ENCODE measurements around the gene DPP4. TPM values are rescaled to one million over a fixed set of nuclear protein-coding genes. Genes with fewer than 3 reads are reported as not detected.

The DPP4 gene
- 1 to 10 TPM; 2.5 to 6.0 (median 4.3) TPM for polyA plus RNA-seq

DNA sequence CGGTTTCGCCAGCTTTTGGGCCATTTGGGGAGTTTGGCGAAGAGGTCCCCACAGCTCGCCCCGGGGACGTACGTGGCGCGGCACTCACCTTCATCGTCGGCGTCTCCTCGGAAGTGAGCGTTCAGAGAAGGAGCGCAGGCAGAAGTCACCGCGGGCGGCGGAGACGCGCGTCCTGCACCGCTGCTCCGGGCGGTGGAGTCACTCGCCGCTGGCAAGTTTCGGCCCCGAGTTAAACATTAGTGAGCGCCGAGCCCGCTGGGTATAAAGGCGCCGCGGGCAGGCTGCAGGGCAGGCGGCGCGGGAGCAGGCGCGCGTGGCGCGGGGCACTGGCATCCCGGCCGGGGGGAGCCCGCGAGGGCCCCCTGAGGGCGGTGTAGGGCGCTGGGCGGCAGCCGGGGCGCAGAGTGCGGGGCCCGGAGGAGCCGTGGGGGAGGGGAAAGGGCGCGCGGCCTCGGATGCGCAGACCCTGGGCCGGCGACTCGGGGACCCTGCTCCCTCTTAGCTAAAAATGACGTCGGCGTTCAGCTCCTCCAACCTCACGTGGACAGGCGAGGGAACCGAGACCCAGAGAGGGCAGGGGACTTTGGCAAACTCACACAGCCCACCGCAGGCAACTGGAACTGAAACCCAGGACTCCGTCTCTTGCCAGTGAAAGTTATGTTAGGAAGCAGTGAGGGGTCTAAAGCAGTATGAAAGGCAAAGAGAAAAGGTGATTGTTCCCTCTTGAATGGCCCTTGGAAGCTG lies at the start of gene DPP4:
TSS of gene DPP4 (minus strand) at position 328 of the 744 bp plus-strand sequence. CDS start at position 94, 234 bp downstream.
- H3K4me3 Mint-ChIP-seq, result peak within 1 kb of the TSS; percentile 72 to 92 (median 82)
- peak; percentile 7 to 25 (median 20) for DNase-seq
- peaks cover 5 to 10% of the 10 kb centered on the region in 2 donors for H3K4me1 Mint-ChIP-seq
- H3K27me3 Mint-ChIP-seq (ENCODE audit: low read depth in 3 of 3), result peaks cover 5 to 28% (median 7%) of the 10 kb centered on the region in 3 donors
- peaks cover under 1 to 15% (median 5%) of the 10 kb centered on the region in 6 donors for H3K9me3 Mint-ChIP-seq
- no peak within 1 kb of the TSS for H3K27ac Mint-ChIP-seq
- H3K36me3 Mint-ChIP-seq, result no peaks in the 10 kb centered on the region

DNA sequence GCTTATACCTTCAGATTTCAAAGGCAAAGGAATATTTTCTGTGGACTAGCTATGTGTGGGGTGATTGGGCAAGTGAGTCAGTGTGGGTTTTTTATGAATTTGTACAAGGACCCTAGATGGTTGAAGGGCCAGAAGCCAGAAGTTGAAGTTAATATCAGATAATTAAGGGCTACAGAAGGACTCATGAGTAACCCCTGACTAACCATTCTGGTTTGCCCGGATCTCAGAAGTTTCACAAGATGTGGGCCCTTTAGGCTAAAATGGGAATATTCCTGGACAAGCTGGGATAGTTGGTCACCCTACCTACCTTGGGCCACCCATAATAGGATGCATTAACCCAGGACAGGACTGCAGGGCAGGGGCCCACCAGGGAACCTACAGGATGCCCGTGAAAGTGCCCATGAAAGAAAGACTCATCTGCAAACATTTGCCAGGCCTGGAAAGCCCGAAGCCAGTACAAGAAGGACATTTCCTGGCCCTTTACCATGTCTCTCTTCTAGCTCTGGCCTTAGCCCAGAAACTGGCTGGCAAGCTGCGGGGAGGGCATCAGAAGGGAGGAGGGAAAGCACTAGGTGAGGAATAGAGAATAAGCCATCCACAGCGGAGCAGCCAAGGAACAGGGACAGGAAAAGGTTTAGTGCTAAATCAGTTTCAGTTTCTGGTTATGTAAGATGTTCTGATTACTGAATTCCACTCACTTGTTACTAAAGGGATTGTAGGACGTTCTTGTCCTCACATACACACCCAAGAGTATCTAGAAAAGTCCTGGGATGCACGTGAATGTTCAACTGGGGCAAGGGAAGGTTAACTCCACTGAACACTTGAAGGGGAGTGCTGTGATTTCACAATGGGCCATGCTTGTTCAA lies 44.4 kb upstream of the DPP4 start:
- Mint-ChIP-seq H3K27ac (no peak overlapping the region), H3K4me3 (no peak overlapping the region), H3K27me3 (ENCODE audit: low read depth in 3 of 3) (no peaks in the 10 kb centered on the region)

DNA sequence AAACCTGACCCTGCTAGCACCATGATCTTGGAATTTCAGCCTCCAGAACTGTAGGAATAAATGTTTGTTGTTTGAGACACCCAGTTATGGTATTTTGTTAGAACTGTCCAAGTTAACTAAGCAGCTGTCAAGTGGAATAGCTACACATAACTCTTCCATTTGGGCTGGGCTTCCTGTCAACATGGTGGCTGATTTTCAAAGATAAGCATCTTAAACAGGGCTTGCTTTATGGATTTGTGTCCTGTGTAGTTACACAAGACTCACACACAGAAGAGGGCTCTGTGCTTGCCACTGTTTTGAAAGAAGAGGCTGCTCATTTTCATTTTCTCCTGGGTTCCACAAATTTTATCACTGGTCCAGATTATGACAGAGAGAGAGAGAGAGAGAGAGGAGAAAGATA lies 42.3 kb upstream of the DPP4 start:
- no peak for DNase-seq
- no peak overlapping the region for H3K4me3 Mint-ChIP-seq
- H3K4me1 Mint-ChIP-seq, result no peaks in the 10 kb centered on the region
- H3K27ac Mint-ChIP-seq, result no peak overlapping the region
- no peaks in the 10 kb centered on the region for H3K27me3 Mint-ChIP-seq (ENCODE audit: low read depth in 3 of 3)
- peaks cover 0 to 3% (median 0%) of the 10 kb centered on the region in 6 donors for H3K9me3 Mint-ChIP-seq
- no peaks in the 10 kb centered on the region for H3K36me3 Mint-ChIP-seq

More for the DNA sequence above, 44.4 kb upstream of the DPP4 start:
- H3K4me1 Mint-ChIP-seq, result no peaks in the 10 kb centered on the region
- DNase-seq, result no peak
- peaks cover 0 to 3% (median 0%) of the 10 kb centered on the region in 6 donors for H3K9me3 Mint-ChIP-seq
- no peaks in the 10 kb centered on the region for H3K36me3 Mint-ChIP-seq

DNA sequence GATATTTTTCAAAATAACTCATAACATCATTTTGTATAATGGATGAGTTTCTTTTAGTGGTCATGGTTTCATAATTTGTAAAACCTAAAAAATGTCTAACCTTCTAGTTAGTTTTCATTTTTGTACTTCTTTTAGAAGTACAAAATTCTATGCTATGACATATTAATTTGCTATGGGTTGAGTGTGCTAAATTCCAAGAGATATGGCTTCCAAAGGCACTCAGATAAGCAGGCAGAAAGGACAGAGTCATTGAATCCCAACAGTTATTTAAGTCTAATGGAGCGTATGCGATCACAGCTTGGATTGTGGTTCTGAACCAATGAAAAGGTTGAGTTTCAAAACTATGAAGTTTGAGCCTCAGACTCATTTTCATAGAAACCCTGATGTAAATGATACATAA lies 41.1 kb upstream of the DPP4 start:
- Mint-ChIP-seq H3K9me3 (peaks cover 0 to 3% (median 0%) of the 10 kb centered on the region in 6 donors), H3K27me3 (ENCODE audit: low read depth in 3 of 3) (no peaks in the 10 kb centered on the region), H3K36me3 (no peaks in the 10 kb centered on the region), H3K4me1 (no peaks in the 10 kb centered on the region), H3K27ac (no peak overlapping the region), H3K4me3 (no peak overlapping the region)
- no peak for DNase-seq

DNA sequence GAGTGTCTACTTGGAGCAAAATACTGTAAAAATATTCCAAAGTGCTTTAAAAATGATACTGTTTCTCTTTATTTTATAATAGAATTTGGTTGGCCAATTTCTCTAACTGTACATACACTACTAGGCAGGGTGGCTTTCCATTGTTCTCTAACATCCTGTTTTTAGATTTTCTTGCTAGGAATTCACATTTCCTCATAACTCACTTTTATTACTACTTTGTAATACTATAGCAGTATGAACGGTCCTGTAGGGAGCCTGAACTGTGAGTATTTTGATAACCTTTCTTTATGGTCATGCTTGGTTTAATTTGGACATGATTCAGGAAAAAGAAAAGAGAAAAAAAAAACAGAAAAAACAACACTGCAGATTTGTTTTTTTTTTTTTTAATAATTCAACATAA lies 40.3 kb upstream of the DPP4 start:
- H3K9me3 Mint-ChIP-seq, result peaks cover 0 to 3% (median 0%) of the 10 kb centered on the region in 6 donors
- DNase-seq, result no peak
- H3K27ac Mint-ChIP-seq, result no peak overlapping the region
- H3K36me3 Mint-ChIP-seq, result no peaks in the 10 kb centered on the region
- no peaks in the 10 kb centered on the region for H3K4me1 Mint-ChIP-seq
- H3K4me3 Mint-ChIP-seq, result no peak overlapping the region
- no peaks in the 10 kb centered on the region for H3K27me3 Mint-ChIP-seq (ENCODE audit: low read depth in 3 of 3)

DNA sequence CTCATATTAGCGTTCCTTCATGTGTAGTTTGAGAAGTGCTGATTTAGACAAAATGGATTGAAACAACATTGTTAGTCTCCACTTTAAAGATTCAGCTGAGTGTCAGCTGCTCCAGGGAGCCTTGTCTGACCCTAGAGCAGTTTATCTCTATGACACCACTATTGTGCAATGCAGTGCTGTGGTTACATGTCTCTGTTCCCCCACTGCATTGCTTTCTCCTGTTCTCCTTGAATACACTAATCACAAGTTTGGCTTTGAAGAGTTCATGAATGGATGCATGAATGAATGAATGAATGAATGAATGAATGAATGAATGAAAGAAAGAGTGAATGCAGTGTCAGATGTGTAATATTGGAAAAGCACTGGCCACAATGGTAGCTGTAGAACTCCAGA lies 39.8 kb upstream of the DPP4 start:
- no peaks in the 10 kb centered on the region for H3K27me3 Mint-ChIP-seq (ENCODE audit: low read depth in 3 of 3)
- DNase-seq, result no peak
- H3K4me1 Mint-ChIP-seq, result no peaks in the 10 kb centered on the region
- H3K9me3 Mint-ChIP-seq, result peaks cover 0 to 3% (median 0%) of the 10 kb centered on the region in 6 donors
- no peak overlapping the region for H3K27ac Mint-ChIP-seq
- no peaks in the 10 kb centered on the region for H3K36me3 Mint-ChIP-seq
- H3K4me3 Mint-ChIP-seq, result no peak overlapping the region

DNA sequence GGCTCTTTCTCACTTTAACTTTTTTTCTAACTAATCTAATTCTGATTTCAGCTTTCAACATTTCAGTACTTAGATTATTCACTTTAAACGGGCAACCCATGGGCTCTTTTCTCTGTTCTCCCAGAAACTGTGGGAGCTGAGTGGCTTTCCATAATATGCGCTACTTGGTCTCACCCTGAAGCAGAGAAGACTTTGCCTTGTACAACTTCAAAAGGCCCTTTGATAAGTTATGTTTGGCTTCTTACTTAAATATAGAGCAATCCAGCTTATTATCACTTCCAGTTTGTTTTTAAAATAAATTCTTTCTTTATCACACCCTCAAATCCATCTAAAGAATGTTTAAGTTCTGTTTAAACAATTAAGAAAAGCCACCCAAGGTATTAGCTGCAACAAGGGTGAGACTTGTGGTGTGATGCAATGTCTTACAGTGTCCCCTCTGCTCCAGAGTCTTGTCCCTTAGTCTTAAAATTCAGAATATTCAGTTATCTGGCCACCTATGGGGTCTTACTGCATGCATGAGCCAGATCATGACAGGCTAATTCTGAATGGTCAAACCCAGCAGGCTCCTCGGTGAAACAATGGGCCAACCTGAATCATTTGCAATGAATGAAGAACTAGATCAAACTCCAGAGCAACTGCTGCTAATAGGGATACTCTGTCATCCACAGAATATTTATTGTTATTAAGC lies 39.2 kb upstream of the DPP4 start:
- H3K36me3 Mint-ChIP-seq, result no peaks in the 10 kb centered on the region
- no peaks in the 10 kb centered on the region for H3K27me3 Mint-ChIP-seq (ENCODE audit: low read depth in 3 of 3)
- DNase-seq, result no peak
- H3K9me3 Mint-ChIP-seq, result peaks cover 0 to 3% (median 0%) of the 10 kb centered on the region in 6 donors
- no peak overlapping the region for H3K4me3 Mint-ChIP-seq
- H3K4me1 Mint-ChIP-seq, result no peaks in the 10 kb centered on the region
- no peak overlapping the region for H3K27ac Mint-ChIP-seq

DNA sequence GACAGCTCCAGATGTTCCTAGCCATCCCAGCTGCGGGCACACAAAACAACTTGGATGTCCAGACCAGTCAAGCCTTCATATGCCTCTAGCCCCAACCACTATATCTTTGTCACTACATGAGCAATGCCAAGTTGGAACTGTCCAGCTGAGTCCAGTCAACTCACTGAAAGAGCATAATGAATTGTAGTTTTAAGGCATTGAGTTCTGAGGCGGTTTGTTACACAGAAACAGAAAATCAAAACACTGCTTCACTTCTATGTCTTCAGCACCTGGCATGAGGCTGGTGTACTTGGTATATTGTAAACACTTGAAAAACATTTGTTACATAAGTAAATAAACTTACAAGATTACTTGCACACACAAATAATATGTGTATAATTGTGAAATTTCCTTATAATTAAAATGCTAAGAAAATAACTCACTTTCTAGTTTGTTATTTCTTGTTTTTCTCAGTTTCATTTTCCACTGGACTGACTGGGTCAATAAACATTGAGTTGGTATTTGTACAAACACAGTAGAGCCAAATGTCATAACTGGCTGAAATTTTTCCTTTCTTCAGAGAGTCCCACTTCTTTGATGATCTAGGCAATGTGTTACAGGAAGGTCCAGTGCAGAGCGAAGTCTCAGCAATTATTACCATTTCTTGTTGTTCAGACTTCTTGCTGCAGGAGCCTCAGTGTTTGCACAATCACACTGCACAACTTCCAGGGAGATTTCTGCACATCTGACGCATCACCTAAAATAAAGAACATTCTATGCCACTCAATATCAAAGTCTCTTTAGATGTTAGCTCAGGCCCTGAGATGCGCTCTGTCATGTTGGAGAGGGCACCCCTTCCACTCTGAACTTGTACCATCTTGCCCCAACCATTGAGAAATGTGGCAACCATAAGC lies 38.2 kb upstream of the DPP4 start:
- H3K36me3 Mint-ChIP-seq, result no peaks in the 10 kb centered on the region
- no peaks in the 10 kb centered on the region for H3K4me1 Mint-ChIP-seq
- H3K27me3 Mint-ChIP-seq (ENCODE audit: low read depth in 3 of 3), result no peaks in the 10 kb centered on the region
- peaks cover 0 to 3% (median 0%) of the 10 kb centered on the region in 6 donors for H3K9me3 Mint-ChIP-seq
- H3K4me3 Mint-ChIP-seq, result no peak overlapping the region
- no peak for DNase-seq
- H3K27ac Mint-ChIP-seq, result no peak overlapping the region

DNA sequence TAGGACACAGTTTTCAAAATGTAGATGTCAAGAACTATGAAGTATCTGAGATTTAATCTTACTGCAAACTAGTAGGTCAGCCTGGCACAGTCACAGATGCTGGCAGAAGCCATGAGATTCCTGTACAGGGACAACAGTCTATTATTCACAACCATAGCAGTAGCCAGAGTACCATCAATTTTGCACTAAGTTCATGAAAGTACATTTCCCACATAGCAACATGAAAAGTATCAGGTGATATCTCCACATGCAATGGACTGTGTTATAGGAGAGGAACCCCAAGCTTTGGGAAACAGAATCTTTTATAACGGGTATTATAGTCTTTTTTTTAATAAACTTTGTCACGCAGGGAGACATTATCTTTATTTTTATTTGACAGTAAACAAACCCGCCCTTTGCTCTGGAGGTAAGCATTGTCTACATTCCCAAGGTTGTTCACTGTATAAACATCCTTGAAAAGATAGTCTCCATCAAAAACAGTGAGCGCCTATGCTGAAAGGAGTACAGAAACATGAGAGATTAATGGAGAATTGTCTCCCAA lies 33.4 kb upstream of the DPP4 start:
- no peak overlapping the region for H3K27ac Mint-ChIP-seq
- no peaks in the 10 kb centered on the region for H3K27me3 Mint-ChIP-seq (ENCODE audit: low read depth in 3 of 3)
- H3K36me3 Mint-ChIP-seq, result no peaks in the 10 kb centered on the region
- no peak for DNase-seq
- H3K4me1 Mint-ChIP-seq, result no peaks in the 10 kb centered on the region
- H3K9me3 Mint-ChIP-seq, result no peaks in the 10 kb centered on the region
- H3K4me3 Mint-ChIP-seq, result no peak overlapping the region

DNA sequence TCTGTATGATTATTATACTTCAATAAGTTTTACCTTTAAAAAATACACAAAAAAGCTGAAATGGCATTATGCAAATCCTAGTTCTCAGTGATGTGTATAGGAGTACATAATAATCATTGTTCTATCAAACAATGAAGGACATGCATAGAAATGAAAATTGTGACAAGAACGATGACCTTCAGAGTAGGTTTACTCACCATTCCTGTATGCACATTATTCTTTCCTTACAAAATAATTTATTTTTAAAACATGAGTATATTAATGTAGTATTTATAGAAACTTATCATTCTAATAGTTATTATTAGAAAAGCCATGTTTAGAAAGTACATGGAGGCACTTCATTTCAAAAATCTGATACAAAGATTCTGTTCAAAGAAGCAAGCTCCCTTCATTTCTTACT lies 32.7 kb upstream of the DPP4 start:
- H3K36me3 Mint-ChIP-seq, result no peaks in the 10 kb centered on the region
- no peaks in the 10 kb centered on the region for H3K9me3 Mint-ChIP-seq
- no peaks in the 10 kb centered on the region for H3K4me1 Mint-ChIP-seq
- no peaks in the 10 kb centered on the region for H3K27me3 Mint-ChIP-seq (ENCODE audit: low read depth in 3 of 3)
- H3K4me3 Mint-ChIP-seq, result no peak overlapping the region
- DNase-seq, result no peak
- H3K27ac Mint-ChIP-seq, result no peak overlapping the region

DNA sequence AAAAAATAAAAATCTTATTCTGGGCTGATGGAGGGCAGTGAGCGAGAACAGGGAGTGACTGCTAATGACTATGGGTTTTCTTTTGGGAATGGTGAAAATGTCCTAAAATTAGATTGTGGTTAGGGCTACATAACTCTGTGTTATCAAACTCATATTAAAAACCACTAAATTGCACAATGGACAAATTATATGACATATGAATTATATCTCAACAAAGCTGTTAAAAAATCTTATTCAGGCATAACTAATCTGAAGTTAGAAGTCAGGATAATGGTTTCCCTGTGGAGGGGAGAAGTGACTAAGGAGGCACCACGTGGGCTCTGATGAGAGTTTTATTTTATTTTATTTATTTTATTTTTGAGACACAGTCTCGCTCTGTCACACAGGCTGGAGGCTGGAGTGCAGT lies 32.1 kb upstream of the DPP4 start:
- no peaks in the 10 kb centered on the region for H3K36me3 Mint-ChIP-seq
- no peak overlapping the region for H3K4me3 Mint-ChIP-seq
- H3K9me3 Mint-ChIP-seq, result peaks cover 0 to under 1% (median 0%) of the 10 kb centered on the region in 6 donors
- no peak for DNase-seq
- no peaks in the 10 kb centered on the region for H3K4me1 Mint-ChIP-seq
- no peaks in the 10 kb centered on the region for H3K27me3 Mint-ChIP-seq (ENCODE audit: low read depth in 3 of 3)
- no peak overlapping the region for H3K27ac Mint-ChIP-seq

DNA sequence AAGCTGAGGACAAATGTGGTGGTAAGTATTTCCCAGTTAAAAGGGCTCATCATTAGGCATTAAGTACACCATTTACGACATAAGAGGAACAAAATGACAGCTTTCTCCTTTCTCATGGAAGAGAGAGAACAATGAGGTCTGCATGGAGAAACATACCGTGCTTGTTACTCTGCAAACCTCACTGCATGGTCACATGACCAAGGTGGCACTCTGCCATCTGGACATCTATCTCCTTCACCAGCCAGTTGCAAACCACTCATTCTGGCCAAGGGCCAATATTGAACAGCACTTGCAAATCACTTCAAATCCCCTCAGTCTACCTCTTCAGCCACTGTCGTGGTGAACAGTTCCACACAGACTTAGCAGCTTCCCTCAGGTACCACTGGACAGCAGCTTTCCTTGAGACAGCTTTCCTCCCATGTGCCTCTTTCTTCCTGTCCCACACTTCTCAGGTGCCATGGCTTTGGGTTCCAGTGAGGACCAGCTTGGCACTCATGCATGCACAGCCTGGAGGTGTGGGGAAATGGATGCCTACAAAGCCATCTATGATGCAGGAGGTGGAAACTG lies 29.5 kb upstream of the DPP4 start:
- H3K4me1 Mint-ChIP-seq, result no peaks in the 10 kb centered on the region
- no peak overlapping the region for H3K27ac Mint-ChIP-seq
- no peak overlapping the region for H3K4me3 Mint-ChIP-seq
- peaks cover 0 to under 1% (median 0%) of the 10 kb centered on the region in 3 donors for H3K27me3 Mint-ChIP-seq (ENCODE audit: low read depth in 3 of 3)
- DNase-seq, result no peak
- no peaks in the 10 kb centered on the region for H3K36me3 Mint-ChIP-seq
- peaks cover 0 to 3% (median 0%) of the 10 kb centered on the region in 6 donors for H3K9me3 Mint-ChIP-seq

Measured in immature natural killer cell (primary cell).